SK-N-SH treated with all-trans-retinoic acid at 6 μM for 48 hours (cell line): Measurements from ENCODE around the gene PTGES.

Source experiments
- ATAC-seq: fragments of 200-7000 bp; cut with Tn5 transposase; 3 replicates; pipeline ENCODE4 v1.9.1; 2020; ENCODE audit warnings: mild to moderate bottlenecking, moderate library complexity
- ARNTL ChIP-seq: fragments of 450-650 bp; formaldehyde crosslinking; IDR thresholded peaks from 2 replicates; pipeline ENCODE4 v1.5.0; 2020; ENCODE audit warnings: low read depth, mild to moderate bottlenecking, moderate library complexity, borderline replicate concordance
- BACH2 ChIP-seq: fragments of 250-450 bp; sonication (Bioruptor Pico); IDR thresholded peaks from 2 replicates; pipeline ENCODE4 v1.9.0; 2021; ENCODE audit warnings: mild to moderate bottlenecking, borderline replicate concordance
- CSDC2 ChIP-seq: fragments of 250-450 bp; sonication (Bioruptor Pico); IDR thresholded peaks from 2 replicates; pipeline ENCODE4 v1.5.0; 2020; ENCODE audit warnings: mild to moderate bottlenecking, moderate library complexity
- ESRRG ChIP-seq: fragments of 250-450 bp; sonication (Bioruptor Pico); IDR thresholded peaks from 2 replicates; pipeline ENCODE4 v1.6.1; 2021; ENCODE audit warnings: mild to moderate bottlenecking
- ISL1 ChIP-seq: fragments of 250-450 bp; sonication (Bioruptor Pico); IDR thresholded peaks from 2 replicates; pipeline ENCODE4 v2.1.2; 2022; ENCODE audit warnings: mild to moderate bottlenecking, moderate library complexity
- OSR1 ChIP-seq: fragments of 250-450 bp; sonication (Bioruptor Pico); IDR thresholded peaks from 2 replicates; pipeline ENCODE4 v1.8.0; 2022; ENCODE audit warnings: moderate library complexity, mild to moderate bottlenecking, inconsistent platforms
- PPARA ChIP-seq: fragments of 250-450 bp; sonication (Bioruptor Pico); IDR thresholded peaks from 2 replicates; pipeline ENCODE4 v1.5.0; 2020; ENCODE audit warnings: mild to moderate bottlenecking, borderline replicate concordance
- RARB ChIP-seq: fragments of 250-450 bp; sonication (Bioruptor Pico); IDR thresholded peaks from 2 replicates; pipeline ENCODE4 v1.8.0; 2021; ENCODE audit warnings: mild to moderate bottlenecking, moderate library complexity
- SNAI2 ChIP-seq: fragments of 250-450 bp; sonication (Bioruptor Pico); IDR thresholded peaks from 2 replicates; pipeline ENCODE4 v1.5.0; 2020; ENCODE audit warnings: mild to moderate bottlenecking, moderate library complexity
- TCF4 ChIP-seq: fragments of 250-450 bp; sonication (Bioruptor Pico); IDR thresholded peaks from 2 replicates; pipeline ENCODE4 v1.8.0; 2021; ENCODE audit warnings: mild to moderate bottlenecking, moderate library complexity, borderline replicate concordance
- TOX ChIP-seq: fragments of 250-450 bp; sonication (Bioruptor Pico); IDR thresholded peaks from 2 replicates; pipeline ENCODE4 v1.8.0; 2021; ENCODE audit warnings: mild to moderate bottlenecking, moderate library complexity, borderline replicate concordance
- ZC3H10 ChIP-seq: fragments of 250-450 bp; sonication (Bioruptor Pico); IDR thresholded peaks from 2 replicates; pipeline ENCODE4 v1.5.1; 2021; ENCODE audit warnings: mild to moderate bottlenecking, moderate library complexity
- ZFP3 ChIP-seq: fragments of 250-450 bp; sonication (Bioruptor Pico); IDR thresholded peaks from 2 replicates; pipeline ENCODE4 v1.5.0; 2020; ENCODE audit warnings: mild to moderate bottlenecking, moderate library complexity
- ZFP30 ChIP-seq: fragments of 450-650 bp; formaldehyde crosslinking; IDR thresholded peaks from 2 replicates; pipeline ENCODE4 v1.5.0; 2022; ENCODE audit warnings: mild to moderate bottlenecking, moderate library complexity
- ZNF565 ChIP-seq: fragments of 450-650 bp; formaldehyde crosslinking; conservative IDR thresholded peaks from 2 replicates; pipeline ENCODE4 v1.5.0; 2020; ENCODE audit warnings: low read depth, mild to moderate bottlenecking, moderate library complexity
- ZNF70 ChIP-seq: fragments of 450-650 bp; formaldehyde crosslinking; IDR thresholded peaks from 2 replicates; pipeline ENCODE4 v1.5.0; 2020; ENCODE audit warnings: mild to moderate bottlenecking, moderate library complexity
- ZNF8 ChIP-seq: fragments of 450-650 bp; formaldehyde crosslinking; IDR thresholded peaks from 2 replicates; pipeline ENCODE4 v1.5.0; 2020; ENCODE audit warnings: mild to moderate bottlenecking, moderate library complexity
- TF ChIP-seq, protein P1 (sequence below): fragments of 250-450 bp; sonication (Bioruptor Pico); IDR thresholded peaks from 2 replicates; pipeline ENCODE4 v1.5.0; 2020; ENCODE audit warnings: mild to moderate bottlenecking, moderate library complexity
- TF ChIP-seq, protein P2 (sequence below): fragments of 250-450 bp; sonication (Bioruptor Pico); IDR thresholded peaks from 2 replicates; pipeline ENCODE4 v1.5.1; 2021; ENCODE audit warnings: mild to moderate bottlenecking, moderate library complexity
- TF ChIP-seq, protein P3 (sequence below): fragments of 250-450 bp; sonication (Bioruptor Pico); IDR thresholded peaks from 2 replicates; pipeline ENCODE4 v1.5.1; 2020; ENCODE audit warnings: low read depth, mild to moderate bottlenecking, moderate library complexity
- TF ChIP-seq, protein P4 (sequence below): fragments of 250-450 bp; sonication (Bioruptor Pico); IDR thresholded peaks from 2 replicates; pipeline ENCODE4 v1.8.0; 2020; ENCODE audit warnings: mild to moderate bottlenecking, moderate library complexity, borderline replicate concordance

PTGES gene

DNA sequence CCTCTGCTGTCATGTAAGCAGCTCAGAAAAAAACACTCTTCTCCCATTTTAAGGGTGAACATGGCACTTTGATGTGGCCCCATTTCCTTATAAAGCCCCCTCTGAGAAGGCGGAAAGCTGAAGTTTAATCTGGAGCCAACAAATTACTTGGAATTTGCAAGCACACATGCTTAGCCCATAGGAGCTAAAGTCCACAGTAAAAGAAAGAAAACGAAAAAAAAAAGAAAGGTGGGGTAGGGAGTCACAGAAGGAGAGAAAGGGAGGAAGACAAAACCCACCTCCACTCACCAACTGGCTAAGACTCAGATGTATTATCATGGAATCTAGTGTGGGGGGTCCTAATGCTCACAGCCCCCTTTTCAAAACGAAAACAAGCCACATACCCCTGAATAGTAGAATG, 57.0 kb downstream of the PTGES start (continued):
- TF ChIP-seq, protein P1, sequence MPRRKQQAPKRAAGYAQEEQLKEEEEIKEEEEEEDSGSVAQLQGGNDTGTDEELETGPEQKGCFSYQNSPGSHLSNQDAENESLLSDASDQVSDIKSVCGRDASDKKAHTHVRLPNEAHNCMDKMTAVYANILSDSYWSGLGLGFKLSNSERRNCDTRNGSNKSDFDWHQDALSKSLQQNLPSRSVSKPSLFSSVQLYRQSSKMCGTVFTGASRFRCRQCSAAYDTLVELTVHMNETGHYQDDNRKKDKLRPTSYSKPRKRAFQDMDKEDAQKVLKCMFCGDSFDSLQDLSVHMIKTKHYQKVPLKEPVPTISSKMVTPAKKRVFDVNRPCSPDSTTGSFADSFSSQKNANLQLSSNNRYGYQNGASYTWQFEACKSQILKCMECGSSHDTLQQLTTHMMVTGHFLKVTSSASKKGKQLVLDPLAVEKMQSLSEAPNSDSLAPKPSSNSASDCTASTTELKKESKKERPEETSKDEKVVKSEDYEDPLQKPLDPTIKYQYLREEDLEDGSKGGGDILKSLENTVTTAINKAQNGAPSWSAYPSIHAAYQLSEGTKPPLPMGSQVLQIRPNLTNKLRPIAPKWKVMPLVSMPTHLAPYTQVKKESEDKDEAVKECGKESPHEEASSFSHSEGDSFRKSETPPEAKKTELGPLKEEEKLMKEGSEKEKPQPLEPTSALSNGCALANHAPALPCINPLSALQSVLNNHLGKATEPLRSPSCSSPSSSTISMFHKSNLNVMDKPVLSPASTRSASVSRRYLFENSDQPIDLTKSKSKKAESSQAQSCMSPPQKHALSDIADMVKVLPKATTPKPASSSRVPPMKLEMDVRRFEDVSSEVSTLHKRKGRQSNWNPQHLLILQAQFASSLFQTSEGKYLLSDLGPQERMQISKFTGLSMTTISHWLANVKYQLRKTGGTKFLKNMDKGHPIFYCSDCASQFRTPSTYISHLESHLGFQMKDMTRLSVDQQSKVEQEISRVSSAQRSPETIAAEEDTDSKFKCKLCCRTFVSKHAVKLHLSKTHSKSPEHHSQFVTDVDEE, result no peak
- TF ChIP-seq ARNTL (no peak), RARB (CRISPR knock-in tag) (no peak)

DNA sequence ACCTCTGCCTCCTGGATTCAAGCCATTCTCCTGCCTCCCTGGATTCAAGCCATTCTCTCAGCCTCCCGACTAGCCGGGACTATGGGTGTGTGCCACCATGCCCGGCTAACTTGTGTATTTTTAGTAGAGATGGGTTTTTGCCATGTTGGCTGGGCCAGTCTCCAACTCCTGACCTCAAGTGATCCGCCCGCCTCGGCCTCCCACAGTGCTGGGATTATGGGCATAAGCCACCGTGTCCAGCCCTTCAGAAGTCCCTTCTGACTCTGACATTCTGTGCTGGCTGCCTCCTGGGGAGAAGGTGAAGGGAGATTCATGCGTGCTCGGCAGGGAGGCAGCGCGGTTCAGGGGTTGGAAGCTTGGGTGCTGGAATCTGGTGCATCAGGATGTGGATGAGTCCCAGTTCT, 58.6 kb downstream of the PTGES start:
- no peak for ATAC-seq
- TF ChIP-seq, protein P2, sequence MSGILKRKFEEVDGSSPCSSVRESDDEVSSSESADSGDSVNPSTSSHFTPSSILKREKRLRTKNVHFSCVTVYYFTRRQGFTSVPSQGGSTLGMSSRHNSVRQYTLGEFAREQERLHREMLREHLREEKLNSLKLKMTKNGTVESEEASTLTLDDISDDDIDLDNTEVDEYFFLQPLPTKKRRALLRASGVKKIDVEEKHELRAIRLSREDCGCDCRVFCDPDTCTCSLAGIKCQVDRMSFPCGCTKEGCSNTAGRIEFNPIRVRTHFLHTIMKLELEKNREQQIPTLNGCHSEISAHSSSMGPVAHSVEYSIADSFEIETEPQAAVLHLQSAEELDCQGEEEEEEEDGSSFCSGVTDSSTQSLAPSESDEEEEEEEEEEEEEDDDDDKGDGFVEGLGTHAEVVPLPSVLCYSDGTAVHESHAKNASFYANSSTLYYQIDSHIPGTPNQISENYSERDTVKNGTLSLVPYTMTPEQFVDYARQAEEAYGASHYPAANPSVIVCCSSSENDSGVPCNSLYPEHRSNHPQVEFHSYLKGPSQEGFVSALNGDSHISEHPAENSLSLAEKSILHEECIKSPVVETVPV, result no peak
- TF ChIP-seq, protein P3, sequence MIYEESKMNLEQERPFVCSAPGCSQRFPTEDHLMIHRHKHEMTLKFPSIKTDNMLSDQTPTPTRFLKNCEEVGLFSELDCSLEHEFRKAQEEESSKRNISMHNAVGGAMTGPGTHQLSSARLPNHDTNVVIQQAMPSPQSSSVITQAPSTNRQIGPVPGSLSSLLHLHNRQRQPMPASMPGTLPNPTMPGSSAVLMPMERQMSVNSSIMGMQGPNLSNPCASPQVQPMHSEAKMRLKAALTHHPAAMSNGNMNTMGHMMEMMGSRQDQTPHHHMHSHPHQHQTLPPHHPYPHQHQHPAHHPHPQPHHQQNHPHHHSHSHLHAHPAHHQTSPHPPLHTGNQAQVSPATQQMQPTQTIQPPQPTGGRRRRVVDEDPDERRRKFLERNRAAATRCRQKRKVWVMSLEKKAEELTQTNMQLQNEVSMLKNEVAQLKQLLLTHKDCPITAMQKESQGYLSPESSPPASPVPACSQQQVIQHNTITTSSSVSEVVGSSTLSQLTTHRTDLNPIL, result no peak
- no peak for TF ChIP-seq ZNF565
- TF ChIP-seq, protein P1, result no peak
- TF ChIP-seq ZNF70, result no peak
- no peak for TF ChIP-seq ZC3H10
- TF ChIP-seq ZFP30 (CRISPR knock-in tag), result no peak
- TF ChIP-seq ZNF8 (CRISPR knock-in tag), result no peak
- no peak for TF ChIP-seq BACH2 (CRISPR knock-in tag)
- no peak for TF ChIP-seq ZFP3 (CRISPR knock-in tag)
- TF ChIP-seq OSR1 (CRISPR knock-in tag), result no peak
- TF ChIP-seq SNAI2 (CRISPR knock-in tag), result no peak
- no peak for TF ChIP-seq TCF4 (CRISPR knock-in tag)

DNA sequence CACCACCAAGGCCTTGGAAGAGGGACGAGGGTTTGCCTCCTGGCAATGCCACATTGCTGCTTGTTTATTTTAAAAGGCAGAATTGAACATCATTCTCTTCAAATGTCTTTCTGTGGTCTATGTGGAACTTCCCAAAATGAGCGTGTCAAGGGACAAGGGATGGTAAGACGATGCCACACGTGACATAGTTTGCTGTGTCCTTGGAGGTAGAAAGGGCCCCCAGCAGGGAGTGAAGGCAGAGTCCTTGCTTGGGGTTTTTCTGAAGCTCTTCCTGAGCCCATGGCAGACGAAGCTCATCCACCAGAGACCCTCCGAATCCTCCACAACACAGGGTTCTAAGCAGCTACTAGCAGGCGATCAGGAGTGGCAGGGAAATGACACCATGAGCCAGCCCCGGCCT, 59.1 kb downstream of the PTGES start:
- no peak for ATAC-seq
- no peak for TF ChIP-seq ISL1 (CRISPR knock-in tag)
- TF ChIP-seq ZNF70, result no peak
- TF ChIP-seq, protein P4, sequence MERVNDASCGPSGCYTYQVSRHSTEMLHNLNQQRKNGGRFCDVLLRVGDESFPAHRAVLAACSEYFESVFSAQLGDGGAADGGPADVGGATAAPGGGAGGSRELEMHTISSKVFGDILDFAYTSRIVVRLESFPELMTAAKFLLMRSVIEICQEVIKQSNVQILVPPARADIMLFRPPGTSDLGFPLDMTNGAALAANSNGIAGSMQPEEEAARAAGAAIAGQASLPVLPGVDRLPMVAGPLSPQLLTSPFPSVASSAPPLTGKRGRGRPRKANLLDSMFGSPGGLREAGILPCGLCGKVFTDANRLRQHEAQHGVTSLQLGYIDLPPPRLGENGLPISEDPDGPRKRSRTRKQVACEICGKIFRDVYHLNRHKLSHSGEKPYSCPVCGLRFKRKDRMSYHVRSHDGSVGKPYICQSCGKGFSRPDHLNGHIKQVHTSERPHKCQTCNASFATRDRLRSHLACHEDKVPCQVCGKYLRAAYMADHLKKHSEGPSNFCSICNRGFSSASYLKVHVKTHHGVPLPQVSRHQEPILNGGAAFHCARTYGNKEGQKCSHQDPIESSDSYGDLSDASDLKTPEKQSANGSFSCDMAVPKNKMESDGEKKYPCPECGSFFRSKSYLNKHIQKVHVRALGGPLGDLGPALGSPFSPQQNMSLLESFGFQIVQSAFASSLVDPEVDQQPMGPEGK (CRISPR knock-in tag), result no peak
- no peak for TF ChIP-seq ZNF565
- no peak for TF ChIP-seq ZFP3 (CRISPR knock-in tag)
- TF ChIP-seq TOX, result no peak
- TF ChIP-seq ZC3H10, result no peak
- no peak for TF ChIP-seq RARB (CRISPR knock-in tag)
- no peak for TF ChIP-seq CSDC2 (CRISPR knock-in tag)

DNA sequence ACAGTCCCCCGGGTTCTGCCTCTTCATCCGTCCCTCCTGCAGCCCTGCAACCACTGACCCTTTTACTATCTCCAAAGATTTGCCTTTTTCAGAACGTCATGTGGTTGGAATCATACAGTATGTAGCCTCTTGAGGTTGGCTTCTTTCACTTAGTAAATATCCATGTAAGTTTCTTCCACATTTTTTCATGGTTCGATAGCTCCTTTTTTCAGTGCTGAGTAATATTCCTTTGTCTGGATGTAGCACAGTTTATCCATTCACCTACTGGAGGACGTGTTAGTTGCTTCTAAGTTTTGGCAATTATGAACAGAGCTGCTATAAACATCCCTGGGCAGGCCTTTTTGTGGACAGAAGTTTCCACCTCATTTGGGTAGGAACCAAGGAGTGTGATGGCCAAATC, 60.3 kb downstream of the PTGES start:
- no peak for ATAC-seq
- no peak for TF ChIP-seq PPARA (CRISPR knock-in tag)
- TF ChIP-seq TCF4 (CRISPR knock-in tag), result no peak
- TF ChIP-seq RARB (CRISPR knock-in tag), result no peak
- TF ChIP-seq ZFP30 (CRISPR knock-in tag), result no peak
- no peak for TF ChIP-seq ARNTL
- no peak for TF ChIP-seq BACH2 (CRISPR knock-in tag)
- no peak for TF ChIP-seq CSDC2 (CRISPR knock-in tag)
- no peak for TF ChIP-seq ISL1 (CRISPR knock-in tag)
- TF ChIP-seq, protein P1, result no peak
- no peak for TF ChIP-seq ESRRG (CRISPR knock-in tag)
- TF ChIP-seq ZNF70, result no peak
